GM23338 (cell line): ENCODE measurements around the gene CCL18.

ENCODE experiments used
- CREB1 ChIP-seq: fragments of 250-450 bp; sonication (Bioruptor Pico); IDR thresholded peaks from 2 replicates; pipeline ENCODE4 v1.5.0; 2020; ENCODE audit warnings: low read depth, mild to moderate bottlenecking, moderate library complexity
- CTCF ChIP-seq, 2 experiments: fragments of 200-600 bp in 1 of 2; sonication (generic) in 1 of 2; conservative IDR thresholded peaks; 2 replicates each; pipeline versions ENCODE4 v1.5.1 to v1.6.1; 2016 to 2017; ENCODE audit warnings: antibody characterized with exemption in 2 of 2, low read depth in 2 of 2, mild to moderate bottlenecking in 2 of 2, moderate library complexity in 1 of 2
- EZH2phosphoT487 ChIP-seq: fragments of 200-600 bp; sonication (generic); IDR thresholded peaks from one replicate; pipeline ENCODE4 v1.8.1; 2018; ENCODE audit warnings: antibody characterized with exemption; ENCODE audit not compliant: unreplicated experiment
- POLR2AphosphoS5 ChIP-seq: IDR thresholded peaks from 2 replicates; pipeline ENCODE4 v1.6.1; 2016; ENCODE audit warnings: antibody characterized with exemption, low read depth

- TF ChIP-seq CREB1 (CRISPR knock-in tag) (no peak), EZH2phosphoT487 (no peak), CTCF (conservative IDR thresholded peaks at IDR 0.05; ENCODE audit: low read depth in 2 of 2) (no peak), POLR2AphosphoS5 (no peak)
Observed at GRCh38 chr17:36070427-36070826, 6.4 kb downstream of the CCL18 start.
